ENCODE measurements around the gene STX17.

STX17 gene

DNA sequence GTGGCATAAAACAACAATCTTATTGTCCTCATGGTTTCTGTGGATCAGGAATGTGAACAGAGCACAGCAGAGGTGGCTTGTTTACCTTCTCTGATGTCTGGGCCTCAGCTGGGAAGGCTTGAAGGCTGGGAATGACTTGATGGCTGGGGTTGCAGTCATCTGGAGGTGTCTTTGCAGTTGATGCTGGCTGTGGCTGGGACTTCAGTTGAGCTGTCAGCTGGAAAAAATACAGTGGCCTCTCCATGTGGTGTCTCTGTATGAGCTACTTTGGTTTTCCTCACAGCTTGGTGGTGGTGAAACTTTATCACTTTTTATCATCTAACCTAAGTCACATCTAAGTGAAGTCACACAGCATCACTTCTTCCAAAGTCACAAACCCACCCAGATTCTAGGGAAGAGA is 24.7 kb upstream of the STX17 start:
- Histone ChIP-seq H3K9me3 (ENCODE audit: control insufficient read depth, insufficient read depth, low read length) (no peaks in the 10 kb centered on the region), H3K36me3 (ENCODE audit: insufficient read depth, low read length) (no peaks in the 10 kb centered on the region), H3K4me1 (ENCODE audit: insufficient read depth, low read length) (no peaks in the 10 kb centered on the region), H3K9ac (ENCODE audit: low read depth, low read length) (no peak overlapping the region)

- Histone ChIP-seq H3K36me3 (ENCODE audit: insufficient read depth, low read length) (no peaks in the 10 kb centered on the region), H3K9me3 (ENCODE audit: control insufficient read depth, insufficient read depth, low read length) (no peaks in the 10 kb centered on the region), H3K9ac (ENCODE audit: low read depth, low read length) (no peak overlapping the region), H3K4me1 (ENCODE audit: insufficient read depth, low read length) (no peaks in the 10 kb centered on the region)
Observed at GRCh38 chr9:99885747-99886146, 20.7 kb upstream of the STX17 start.

- H3K36me3 ChIP-seq (ENCODE audit: insufficient read depth, low read length): no peaks in the 10 kb centered on the region
- H3K9ac ChIP-seq (ENCODE audit: low read depth, low read length): no peak overlapping the region
- H3K4me1 ChIP-seq (ENCODE audit: insufficient read depth, low read length): no peaks in the 10 kb centered on the region; the same call in 1 of the 2 replicates
- no peaks in the 10 kb centered on the region for H3K9me3 ChIP-seq (ENCODE audit: control insufficient read depth, insufficient read depth, low read length)
Observed at GRCh38 chr9:99889120-99889519, 17.3 kb upstream of the STX17 start.

DNA sequence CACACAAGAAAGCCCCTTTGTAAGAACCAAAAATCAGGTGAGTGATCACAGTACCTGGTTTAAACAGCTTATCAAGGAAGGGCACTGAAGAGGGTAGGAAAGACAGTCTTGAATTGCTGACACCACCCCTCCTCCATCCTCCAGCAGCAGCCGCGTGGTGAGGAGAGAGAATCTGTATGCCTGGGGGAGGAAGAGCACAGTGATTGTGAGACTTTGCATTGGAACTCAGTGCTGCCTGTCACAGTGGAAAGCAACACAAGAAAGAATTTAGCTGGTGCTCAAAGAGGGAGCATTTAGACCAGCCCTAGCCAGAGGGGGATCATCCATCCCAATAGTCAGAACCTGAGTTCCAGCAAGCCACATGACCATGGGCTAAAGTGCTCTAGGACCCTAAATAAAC is 11.6 kb upstream of the STX17 start:
- Histone ChIP-seq H3K9me3 (ENCODE audit: control insufficient read depth, insufficient read depth, low read length) (no peaks in the 10 kb centered on the region), H3K36me3 (ENCODE audit: insufficient read depth, low read length) (no peaks in the 10 kb centered on the region), H3K4me1 (ENCODE audit: insufficient read depth, low read length) (peaks cover 6% of the 10 kb centered on the region), H3K9ac (ENCODE audit: low read depth, low read length) (no peak overlapping the region)

DNA sequence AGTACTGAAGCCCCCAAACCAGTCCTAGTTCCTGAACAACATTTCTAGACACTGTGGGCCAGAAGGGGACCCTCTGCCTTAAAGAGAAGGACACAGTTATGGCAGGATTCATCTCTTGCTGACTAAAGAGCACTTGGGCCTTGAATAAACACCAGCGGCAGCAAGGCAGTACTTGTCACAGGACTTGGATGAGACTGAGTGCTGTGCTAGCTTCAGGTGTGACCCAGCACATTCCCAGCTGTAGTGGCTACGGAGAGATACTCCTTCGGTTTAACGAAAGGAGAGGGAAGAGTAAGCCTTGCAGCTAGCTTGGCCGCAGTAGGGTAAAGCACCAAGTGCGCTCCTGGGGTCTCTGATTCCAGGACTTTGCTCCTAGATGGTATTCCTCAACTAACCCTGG is 10.9 kb upstream of the STX17 start:
- no peaks in the 10 kb centered on the region for H3K36me3 ChIP-seq (ENCODE audit: insufficient read depth, low read length)
- H3K4me1 ChIP-seq (ENCODE audit: insufficient read depth, low read length): peaks cover 6% of the 10 kb centered on the region
- no peak overlapping the region for H3K9ac ChIP-seq (ENCODE audit: low read depth, low read length)
- H3K9me3 ChIP-seq (ENCODE audit: control insufficient read depth, insufficient read depth, low read length): no peaks in the 10 kb centered on the region

- H3K4me1 ChIP-seq (ENCODE audit: insufficient read depth, low read length): peaks cover 6% of the 10 kb centered on the region
- no peaks in the 10 kb centered on the region for H3K36me3 ChIP-seq (ENCODE audit: insufficient read depth, low read length)
- no peak overlapping the region for H3K9ac ChIP-seq (ENCODE audit: low read depth, low read length)
- H3K9me3 ChIP-seq (ENCODE audit: control insufficient read depth, insufficient read depth, low read length): no peaks in the 10 kb centered on the region
Observed at GRCh38 chr9:99896119-99896518, 10.3 kb upstream of the STX17 start.

DNA sequence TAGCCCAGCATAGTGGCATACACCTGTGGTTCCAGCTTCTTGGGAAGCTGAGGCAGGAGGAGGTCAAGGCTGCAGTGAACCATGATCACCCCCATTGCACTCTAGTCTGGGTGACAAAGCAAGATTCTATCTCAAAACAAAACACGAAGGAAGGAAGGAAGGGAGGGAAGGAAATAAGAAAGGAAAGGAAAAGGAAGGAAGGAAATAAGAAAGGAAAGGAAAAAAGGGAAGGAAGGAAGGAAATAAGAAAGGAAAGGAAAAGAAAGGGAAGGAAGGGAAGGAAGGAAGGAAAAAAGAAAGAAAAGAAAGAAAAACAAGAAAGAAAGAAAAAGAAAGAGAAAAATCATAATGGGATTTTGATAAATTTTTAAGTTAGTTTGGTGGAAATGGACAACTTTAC is 3.1 kb upstream of the STX17 start:
- no peak overlapping the region for H3K9ac ChIP-seq (ENCODE audit: low read depth, low read length)
- H3K36me3 ChIP-seq (ENCODE audit: insufficient read depth, low read length): no peaks in the 10 kb centered on the region
- peaks cover 12% of the 10 kb centered on the region for H3K4me1 ChIP-seq (ENCODE audit: insufficient read depth, low read length)
- H3K9me3 ChIP-seq (ENCODE audit: control insufficient read depth, insufficient read depth, low read length): no peaks in the 10 kb centered on the region

GRCh38 chr9:99905833-99906402 is 536 bp upstream of the STX17 start:
- Histone ChIP-seq H3K9me3 (ENCODE audit: control insufficient read depth, insufficient read depth, low read length) (no peaks in the 10 kb centered on the region), H3K36me3 (ENCODE audit: insufficient read depth, low read length) (no peaks in the 10 kb centered on the region), H3K9ac (ENCODE audit: low read depth, low read length) (peak overlapping the region; percentile 71), H3K4me1 (ENCODE audit: insufficient read depth, low read length) (peaks cover 12% of the 10 kb centered on the region)

- no peaks in the 10 kb centered on the region for H3K36me3 ChIP-seq (ENCODE audit: insufficient read depth, low read length)
- H3K9ac ChIP-seq (ENCODE audit: low read depth, low read length): peak overlapping the region; percentile 71
- peaks cover 12% of the 10 kb centered on the region for H3K4me1 ChIP-seq (ENCODE audit: insufficient read depth, low read length)
- no peaks in the 10 kb centered on the region for H3K9me3 ChIP-seq (ENCODE audit: control insufficient read depth, insufficient read depth, low read length)
Observed at GRCh38 chr9:99907208-99907532, 716 bp downstream of the STX17 start.

DNA sequence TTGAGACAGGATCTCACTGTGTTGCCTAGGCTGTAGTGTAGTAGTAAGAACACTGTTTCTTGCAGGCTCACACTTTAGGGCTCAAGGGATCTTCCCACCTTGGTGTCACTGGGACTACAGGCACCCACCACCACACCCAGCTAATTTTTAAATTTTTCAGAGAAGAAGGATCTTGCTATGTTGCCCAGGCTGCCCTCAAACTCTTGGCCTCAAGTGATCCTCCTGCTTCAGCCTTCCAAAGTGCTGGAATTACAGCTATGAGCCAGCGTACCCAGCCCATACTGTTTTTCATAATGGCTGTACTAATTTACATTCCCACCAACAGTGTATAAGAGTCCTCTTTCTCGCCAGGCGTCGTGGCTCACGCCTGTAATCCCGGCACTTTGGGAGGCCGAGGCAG is 5.1 kb downstream of the STX17 start:
- no peaks in the 10 kb centered on the region for H3K9me3 ChIP-seq (ENCODE audit: control insufficient read depth, insufficient read depth, low read length)
- no peak overlapping the region for H3K9ac ChIP-seq (ENCODE audit: low read depth, low read length)
- no peaks in the 10 kb centered on the region for H3K36me3 ChIP-seq (ENCODE audit: insufficient read depth, low read length)
- peaks cover 11% of the 10 kb centered on the region; the same call in 1 of the 2 replicates for H3K4me1 ChIP-seq (ENCODE audit: insufficient read depth, low read length)

GRCh38 chr9:99916650-99917049 is 10.2 kb downstream of the STX17 start:
- Histone ChIP-seq H3K36me3 (ENCODE audit: insufficient read depth, low read length) (peaks cover 3% of the 10 kb centered on the region; the same call in 1 of the 2 replicates), H3K9me3 (ENCODE audit: control insufficient read depth, insufficient read depth, low read length) (no peaks in the 10 kb centered on the region), H3K4me1 (ENCODE audit: insufficient read depth, low read length) (peaks cover 24% of the 10 kb centered on the region; the same call in 1 of the 2 replicates), H3K9ac (ENCODE audit: low read depth, low read length) (no peak overlapping the region)

DNA sequence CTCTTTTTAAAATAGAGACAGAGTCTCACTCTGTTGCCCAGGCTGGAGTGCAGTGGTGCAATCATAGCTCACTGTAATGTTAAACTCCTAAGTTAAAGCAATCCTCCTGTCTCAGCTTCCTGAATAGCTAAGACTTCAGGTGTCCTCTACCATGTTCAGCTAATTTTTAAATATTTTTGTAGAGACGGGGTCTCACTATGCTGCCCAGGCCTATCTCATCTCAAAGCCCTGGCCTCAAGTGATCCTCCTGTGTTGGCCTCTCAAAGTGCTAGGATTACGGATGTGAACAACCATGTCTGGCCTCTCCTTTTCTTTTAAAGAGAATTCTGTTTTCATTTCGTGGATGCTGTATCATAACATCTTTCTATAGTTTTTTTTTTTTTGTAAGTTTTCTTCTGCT is 11.7 kb downstream of the STX17 start:
- H3K36me3 ChIP-seq (ENCODE audit: insufficient read depth, low read length): peaks cover 3% of the 10 kb centered on the region; the same call in 1 of the 2 replicates

GRCh38 chr9:99919930-99920329 is 13.5 kb downstream of the STX17 start:
- H3K36me3 ChIP-seq (ENCODE audit: insufficient read depth, low read length): peaks cover 6% of the 10 kb centered on the region; the same call in 1 of the 2 replicates
- peaks cover 24% of the 10 kb centered on the region; the same call in 1 of the 2 replicates for H3K4me1 ChIP-seq (ENCODE audit: insufficient read depth, low read length)
- no peaks in the 10 kb centered on the region for H3K9me3 ChIP-seq (ENCODE audit: control insufficient read depth, insufficient read depth, low read length)
- H3K9ac ChIP-seq (ENCODE audit: low read depth, low read length): no peak overlapping the region

More for the DNA sequence above, 11.7 kb downstream of the STX17 start:
- peaks cover 24% of the 10 kb centered on the region; the same call in 1 of the 2 replicates for H3K4me1 ChIP-seq (ENCODE audit: insufficient read depth, low read length)
- H3K9ac ChIP-seq (ENCODE audit: low read depth, low read length): no peak overlapping the region
- no peaks in the 10 kb centered on the region for H3K9me3 ChIP-seq (ENCODE audit: control insufficient read depth, insufficient read depth, low read length)

DNA sequence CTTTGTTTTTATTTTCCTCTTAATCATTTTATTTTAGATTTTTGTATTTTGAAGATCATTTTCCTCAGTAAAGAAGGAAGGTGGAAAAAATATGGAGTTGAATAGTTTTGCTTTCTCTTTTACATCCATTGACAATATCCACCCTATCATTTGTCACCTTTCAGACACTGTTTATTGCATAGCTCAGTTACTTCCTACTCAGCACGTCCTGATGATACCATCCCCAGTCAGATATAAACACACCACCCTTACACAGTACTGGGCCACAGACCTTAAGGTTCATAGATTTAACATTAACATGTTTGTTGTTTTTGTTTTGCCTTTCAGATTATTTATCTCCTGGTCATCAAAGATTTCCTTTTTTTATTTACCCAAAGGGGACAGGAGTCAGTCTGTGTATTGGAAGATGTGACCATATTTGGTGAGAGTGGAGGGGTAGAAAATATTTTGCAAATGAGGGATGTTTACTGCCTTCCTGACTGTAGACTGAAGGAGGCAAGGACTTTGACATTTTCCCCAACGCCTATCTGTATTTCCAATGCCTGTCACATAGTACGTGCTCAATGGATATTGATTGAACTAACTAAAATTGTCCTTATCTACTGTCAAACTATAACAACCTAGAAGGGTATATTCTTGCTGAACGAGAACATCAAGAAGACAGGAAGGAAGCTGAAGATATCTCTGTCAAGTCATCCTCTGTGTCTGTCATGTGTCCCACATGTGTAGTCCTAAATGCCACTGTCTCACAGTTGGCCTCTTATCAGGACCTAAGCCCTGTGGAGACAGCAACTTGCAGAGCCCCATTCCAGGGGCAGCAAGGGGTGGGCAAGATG is 15.6 kb downstream of the STX17 start:
- H3K36me3 ChIP-seq (ENCODE audit: insufficient read depth, low read length): peaks cover 6% of the 10 kb centered on the region; the same call in 1 of the 2 replicates
- no peak overlapping the region for H3K9ac ChIP-seq (ENCODE audit: low read depth, low read length)
- peaks cover 17% of the 10 kb centered on the region; the same call in 1 of the 2 replicates for H3K4me1 ChIP-seq (ENCODE audit: insufficient read depth, low read length)
- H3K9me3 ChIP-seq (ENCODE audit: control insufficient read depth, insufficient read depth, low read length): no peaks in the 10 kb centered on the region

DNA sequence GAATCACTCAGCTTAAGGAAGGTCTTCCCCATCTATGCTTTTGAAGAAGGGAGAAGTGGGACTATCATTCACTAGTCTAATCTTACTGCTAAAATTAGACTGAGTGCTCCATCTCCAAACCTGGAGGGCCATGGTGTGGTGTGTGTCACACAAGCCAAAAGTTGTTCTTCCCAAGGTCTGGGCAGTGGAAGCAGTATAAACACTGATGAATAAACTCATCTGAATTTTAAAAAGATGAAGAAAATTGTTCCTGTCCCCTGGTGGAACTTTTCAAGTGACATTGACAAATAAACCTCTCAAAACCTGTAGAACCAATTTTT is 16.2 kb downstream of the STX17 start:
- Histone ChIP-seq H3K9ac (ENCODE audit: low read depth, low read length) (no peak overlapping the region), H3K9me3 (ENCODE audit: control insufficient read depth, insufficient read depth, low read length) (no peaks in the 10 kb centered on the region), H3K36me3 (ENCODE audit: insufficient read depth, low read length) (peaks cover 3% of the 10 kb centered on the region; the same call in 1 of the 2 replicates), H3K4me1 (ENCODE audit: insufficient read depth, low read length) (peaks cover 13% of the 10 kb centered on the region; the same call in 1 of the 2 replicates)
